Lower leg skin (tissue), 3 donors: ENCODE data around the gene TCTN3.
"Not testable (repeated sequence)": the region's sequence is repeated elsewhere in the genome, so short reads cannot be mapped to it uniquely, and the experiment has no call there.

Experiments
- POLR2A ChIP-seq, 2 donors: fragments of 450-650 bp; IDR thresholded peaks; one replicate each; pipeline ENCODE4 v1.6.1; 2016 to 2017; ENCODE audit warnings: antibody characterized with exemption in 2 of 2, mild to moderate bottlenecking in 1 of 2, moderate library complexity in 1 of 2
- TF ChIP-seq, protein P1 (sequence below), 3 donors: fragments of 450-650 bp; IDR thresholded peaks; one replicate each; pipeline ENCODE4 v1.5.1; 2016; ENCODE audit warnings: antibody characterized with exemption in 3 of 3, mild to moderate bottlenecking in 3 of 3, moderate library complexity in 2 of 3

DNA sequence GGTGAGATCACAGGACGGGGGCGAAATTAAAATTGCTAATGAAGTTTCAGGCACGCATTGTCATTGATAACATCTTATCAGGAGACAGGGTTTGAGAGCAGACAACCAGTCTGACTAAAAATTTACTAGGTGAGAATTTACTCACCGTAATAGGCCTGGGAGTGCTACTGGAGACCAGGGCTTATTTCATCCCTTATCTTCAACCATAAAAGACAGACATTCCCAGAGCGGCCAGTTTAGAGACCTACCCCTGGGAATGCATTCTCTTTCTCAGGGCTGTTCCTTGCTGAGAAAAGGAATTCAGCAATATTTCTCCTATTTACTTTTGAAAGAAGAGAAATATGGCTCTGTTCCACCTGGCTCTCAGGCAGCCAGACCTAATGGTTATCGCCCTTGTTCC lies 39.2 kb upstream of the TCTN3 start:
- TF ChIP-seq, protein P1, sequence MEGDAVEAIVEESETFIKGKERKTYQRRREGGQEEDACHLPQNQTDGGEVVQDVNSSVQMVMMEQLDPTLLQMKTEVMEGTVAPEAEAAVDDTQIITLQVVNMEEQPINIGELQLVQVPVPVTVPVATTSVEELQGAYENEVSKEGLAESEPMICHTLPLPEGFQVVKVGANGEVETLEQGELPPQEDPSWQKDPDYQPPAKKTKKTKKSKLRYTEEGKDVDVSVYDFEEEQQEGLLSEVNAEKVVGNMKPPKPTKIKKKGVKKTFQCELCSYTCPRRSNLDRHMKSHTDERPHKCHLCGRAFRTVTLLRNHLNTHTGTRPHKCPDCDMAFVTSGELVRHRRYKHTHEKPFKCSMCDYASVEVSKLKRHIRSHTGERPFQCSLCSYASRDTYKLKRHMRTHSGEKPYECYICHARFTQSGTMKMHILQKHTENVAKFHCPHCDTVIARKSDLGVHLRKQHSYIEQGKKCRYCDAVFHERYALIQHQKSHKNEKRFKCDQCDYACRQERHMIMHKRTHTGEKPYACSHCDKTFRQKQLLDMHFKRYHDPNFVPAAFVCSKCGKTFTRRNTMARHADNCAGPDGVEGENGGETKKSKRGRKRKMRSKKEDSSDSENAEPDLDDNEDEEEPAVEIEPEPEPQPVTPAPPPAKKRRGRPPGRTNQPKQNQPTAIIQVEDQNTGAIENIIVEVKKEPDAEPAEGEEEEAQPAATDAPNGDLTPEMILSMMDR (IDR thresholded peaks at IDR 0.05) = not testable (repeated sequence)
- TF ChIP-seq POLR2A (IDR thresholded peaks at IDR 0.05) = not testable (repeated sequence)
